Small intestine (tissue), 7 donors: Measurements from ENCODE around the gene TRPV6. TPM values are rescaled to one million over a fixed set of nuclear protein-coding genes. Genes with fewer than 3 reads are reported as not detected.
A peak's percentile ranks its signal among the peaks of the same experiment; 100 is the strongest.

Source experiments
- DNase-seq, 2 donors: peaks; one replicate each; pipeline versions ENCODE4 v3.0.0 to v3.0.0-alpha.2; 2013
- FAIRE-seq: peaks from 2 replicates; lab custom pipeline; 2012; peaks lifted over from hg19 to GRCh38; lab: Jason Lieb, UNC
- H3K27ac ChIP-seq, 3 donors: one replicate each; pipeline ENCODE4 v1.5.1; 2013; ENCODE audit warnings: low read length in 2 of 3, mild to moderate bottlenecking in 2 of 3, control low read depth in 1 of 3, inconsistent platforms in 1 of 3, low read depth in 1 of 3, moderate library complexity in 1 of 3
- H3K27me3 ChIP-seq, 3 donors: one replicate each; pipeline ENCODE4 v1.6.1; 2013; ENCODE audit warnings: low read length in 3 of 3, inconsistent platforms in 1 of 3; ENCODE audit not compliant: control insufficient read depth in 3 of 3, insufficient read depth in 3 of 3
- H3K36me3 ChIP-seq, 3 donors: one replicate each; pipeline ENCODE4 v1.6.1; 2013; ENCODE audit warnings: low read length in 3 of 3, inconsistent platforms in 1 of 3, low read depth in 1 of 3, mild to moderate bottlenecking in 1 of 3, moderate library complexity in 1 of 3; ENCODE audit not compliant: control insufficient read depth in 3 of 3, insufficient read depth in 2 of 3
- H3K4me1 ChIP-seq, 3 donors: one replicate each; pipeline ENCODE4 v1.6.1; 2013; ENCODE audit warnings: low read length in 2 of 3, inconsistent platforms in 1 of 3, low read depth in 1 of 3, mild to moderate bottlenecking in 1 of 3, moderate library complexity in 1 of 3; ENCODE audit not compliant: control insufficient read depth in 3 of 3, insufficient read depth in 2 of 3
- H3K4me3 ChIP-seq, 3 donors: one replicate each; pipeline ENCODE4 v1.5.1; 2013; ENCODE audit warnings: low read length in 3 of 3, control low read depth in 1 of 3, inconsistent platforms in 1 of 3, low read depth in 1 of 3, mild to moderate bottlenecking in 1 of 3, moderate library complexity in 1 of 3
- H3K9me3 ChIP-seq, 2 donors: one replicate each; pipeline ENCODE4 v1.6.1; 2013; ENCODE audit warnings: low read depth in 1 of 2, low read length in 1 of 2; ENCODE audit not compliant: control insufficient read depth in 2 of 2, insufficient read depth in 1 of 2
- WGBS, 3 donors: extraction: QIAGEN DNeasy Blood & Tissue Kit; methylation state at CpG; one replicate each; pipeline ENCODE4 v1.1.7; 2013; 5-methylcytosine and 5-hydroxymethylcytosine counted together
- polyA plus RNA-seq, 4 donors: library from polyadenylated mRNA; stranded (reverse) in 3 of 4; unstranded in 1 of 4; fragments of 200-250 nt in 3 of 4; fragments of 120-200 nt in 1 of 4; gene quantifications; one replicate each; pipeline versions ENCODE4 v1.2.1 to v1.2.3, GENCODE V29; 2013
- donor health status: healthy with polysubstance abuse.
- donor health status: control.
- donor health status: control.
- donor health status: Bipolar disorder and iron deficiency.
- donor health status: healthy.

The TRPV6 gene
- polyA plus RNA-seq, 4 donors, result 0.22 to 27.3 (median 15.9) TPM

DNA sequence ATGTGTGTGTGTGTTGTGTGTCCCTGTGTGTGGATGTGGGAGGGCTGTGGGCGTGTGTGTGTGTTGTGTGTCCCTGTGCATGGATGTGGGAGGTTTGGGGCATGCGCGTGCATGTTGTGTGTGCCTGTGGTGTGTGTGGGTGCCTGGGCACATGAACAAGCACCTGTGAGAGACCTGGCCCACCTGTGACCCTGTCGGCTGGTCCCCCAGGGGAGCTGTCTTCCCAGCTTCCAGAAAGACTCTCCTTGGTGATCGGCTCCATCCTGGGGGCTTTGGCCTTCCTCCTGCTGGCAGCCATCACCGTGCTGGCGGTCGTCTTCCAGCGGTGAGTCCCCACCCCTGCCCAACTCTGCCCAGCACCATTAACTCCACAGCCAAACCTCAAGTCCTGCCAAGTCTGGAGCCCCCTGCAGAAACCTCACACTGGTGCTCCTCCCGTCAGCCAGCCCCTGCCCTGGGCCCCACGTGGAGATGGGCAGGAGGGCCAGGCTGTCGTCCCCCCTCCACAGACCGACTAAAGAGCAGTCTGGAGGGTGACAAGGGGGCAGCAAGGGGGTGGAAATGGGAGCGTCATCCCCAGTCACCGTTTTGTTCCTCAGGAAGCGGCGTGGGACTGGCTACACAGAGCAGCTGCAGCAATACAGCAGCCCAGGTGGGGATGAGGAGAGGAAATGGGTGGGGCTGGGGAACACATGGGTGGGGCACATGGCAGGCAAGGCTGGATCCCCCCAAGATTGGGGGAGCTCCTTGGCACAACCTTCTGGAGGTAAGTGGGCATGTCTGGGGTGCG is 18.0 kb downstream of the TRPV6 start:
- DNase-seq (no peak), FAIRE-seq (no peak)
- WGBS, 3 donors, result 69 to 75% (median 75%) methylated on average over 17 to 18 of the region's 18 CpGs
- no peak overlapping the region for H3K4me3 ChIP-seq
- H3K4me1 ChIP-seq, result peaks cover 0 to 2% (median 0%) of the 10 kb centered on the region in 3 donors
- H3K27ac ChIP-seq, result no peak overlapping the region
- peaks cover 0 to 20% (median 0%) of the 10 kb centered on the region in 3 donors for H3K36me3 ChIP-seq
- no peaks in the 10 kb centered on the region for H3K9me3 ChIP-seq
- no peaks in the 10 kb centered on the region for H3K27me3 ChIP-seq

DNA sequence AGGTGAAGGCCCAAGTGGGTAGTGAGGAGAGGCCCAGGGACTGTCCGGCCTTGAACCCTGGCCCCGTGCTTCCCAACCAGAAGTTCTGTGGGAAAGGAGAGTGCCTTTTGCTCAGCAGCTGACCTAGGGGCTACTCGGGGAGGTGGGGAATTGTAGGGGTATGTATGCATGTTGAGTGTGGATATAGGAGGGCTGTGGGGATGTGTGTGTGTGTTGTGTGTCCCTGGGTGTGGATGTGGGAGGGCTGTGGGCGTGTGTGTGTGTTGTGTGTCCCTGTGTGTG is 18.5 kb downstream of the TRPV6 start:
- H3K27ac ChIP-seq, result no peak overlapping the region
- DNase-seq (no peak), FAIRE-seq (no peak)
- 32 to 63% (median 33%) methylated on average over 4 of the region's 4 CpGs for WGBS, 3 donors
- peaks cover 0 to 2% (median 0%) of the 10 kb centered on the region in 3 donors for H3K4me1 ChIP-seq
- H3K4me3 ChIP-seq, result no peak overlapping the region
- H3K9me3 ChIP-seq, result no peaks in the 10 kb centered on the region
- H3K36me3 ChIP-seq, result peaks cover 0 to 20% (median 0%) of the 10 kb centered on the region in 3 donors
- no peaks in the 10 kb centered on the region for H3K27me3 ChIP-seq

DNA sequence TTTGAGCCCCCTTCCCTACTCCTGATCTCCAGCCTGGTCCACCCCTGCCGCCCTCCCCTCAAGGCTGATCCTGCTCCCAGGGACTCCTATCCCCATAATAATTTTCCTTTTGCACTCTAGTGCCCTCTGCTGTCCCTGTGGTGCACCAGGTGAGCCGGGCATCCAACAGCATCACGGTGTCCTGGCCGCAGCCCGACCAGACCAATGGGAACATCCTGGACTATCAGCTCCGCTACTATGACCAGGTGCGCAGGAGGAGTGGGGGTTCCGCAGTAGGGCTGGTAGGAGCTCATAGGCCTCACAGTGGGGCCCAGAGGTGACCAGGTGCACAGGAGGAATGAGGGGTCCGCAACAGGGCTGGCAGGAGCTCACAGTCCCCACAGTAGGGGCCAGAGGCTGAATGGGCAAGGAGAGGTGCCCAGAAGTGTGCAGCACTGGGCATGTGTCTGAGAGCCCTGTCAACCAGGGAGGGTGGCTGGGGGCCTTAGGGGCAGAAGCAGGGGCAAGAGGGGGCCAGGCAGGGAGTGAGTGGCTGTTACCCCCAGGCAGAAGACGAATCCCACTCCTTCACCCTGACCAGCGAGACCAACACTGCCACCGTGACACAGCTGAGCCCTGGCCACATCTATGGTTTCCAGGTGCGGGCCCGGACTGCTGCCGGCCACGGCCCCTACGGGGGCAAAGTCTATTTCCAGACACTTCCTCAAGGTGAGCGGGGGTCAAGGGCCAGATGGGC is 19.0 kb downstream of the TRPV6 start:
- FAIRE-seq (no peak), DNase-seq (peak; percentile 59 to 61)
- Histone ChIP-seq H3K27me3 (no peaks in the 10 kb centered on the region), H3K4me1 (peaks cover 0 to 2% (median 0%) of the 10 kb centered on the region in 3 donors), H3K36me3 (peaks cover 0 to 17% (median 0%) of the 10 kb centered on the region in 3 donors), H3K4me3 (no peak overlapping the region), H3K27ac (no peak overlapping the region), H3K9me3 (no peaks in the 10 kb centered on the region)
- WGBS, 3 donors, result 20 to 56% (median 48%) methylated on average over 18 of the region's 18 CpGs

DNA sequence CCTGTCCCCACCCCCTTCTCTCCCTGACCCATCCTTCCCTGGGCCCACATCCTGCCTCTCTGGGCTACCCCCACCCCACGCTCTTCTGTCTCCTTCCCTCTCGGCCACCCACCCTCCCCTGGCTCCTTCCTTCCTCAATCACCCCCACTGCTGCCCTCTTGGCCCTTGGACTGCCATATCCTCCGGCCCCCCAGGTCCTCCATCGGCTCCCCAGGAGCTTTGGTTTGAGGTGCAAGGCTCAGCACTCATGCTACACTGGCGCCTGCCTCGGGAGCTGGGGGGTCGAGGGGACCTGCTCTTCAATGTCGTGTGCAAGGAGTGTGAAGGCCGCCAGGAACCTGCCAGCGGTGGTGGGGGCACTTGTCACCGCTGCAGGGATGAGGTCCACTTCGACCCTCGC is 19.8 kb downstream of the TRPV6 start:
- no peak overlapping the region for H3K4me3 ChIP-seq
- peaks cover 0 to 9% (median 0%) of the 10 kb centered on the region in 3 donors for H3K36me3 ChIP-seq
- DNase-seq, result no peak
- H3K4me1 ChIP-seq, result peaks cover 0 to 2% (median 0%) of the 10 kb centered on the region in 3 donors
- no peaks in the 10 kb centered on the region for H3K9me3 ChIP-seq
- no peak overlapping the region for H3K27ac ChIP-seq
- 59 to 67% (median 65%) methylated on average over 13 of the region's 13 CpGs for WGBS, 3 donors
- no peak for FAIRE-seq
- H3K27me3 ChIP-seq, result no peaks in the 10 kb centered on the region

DNA sequence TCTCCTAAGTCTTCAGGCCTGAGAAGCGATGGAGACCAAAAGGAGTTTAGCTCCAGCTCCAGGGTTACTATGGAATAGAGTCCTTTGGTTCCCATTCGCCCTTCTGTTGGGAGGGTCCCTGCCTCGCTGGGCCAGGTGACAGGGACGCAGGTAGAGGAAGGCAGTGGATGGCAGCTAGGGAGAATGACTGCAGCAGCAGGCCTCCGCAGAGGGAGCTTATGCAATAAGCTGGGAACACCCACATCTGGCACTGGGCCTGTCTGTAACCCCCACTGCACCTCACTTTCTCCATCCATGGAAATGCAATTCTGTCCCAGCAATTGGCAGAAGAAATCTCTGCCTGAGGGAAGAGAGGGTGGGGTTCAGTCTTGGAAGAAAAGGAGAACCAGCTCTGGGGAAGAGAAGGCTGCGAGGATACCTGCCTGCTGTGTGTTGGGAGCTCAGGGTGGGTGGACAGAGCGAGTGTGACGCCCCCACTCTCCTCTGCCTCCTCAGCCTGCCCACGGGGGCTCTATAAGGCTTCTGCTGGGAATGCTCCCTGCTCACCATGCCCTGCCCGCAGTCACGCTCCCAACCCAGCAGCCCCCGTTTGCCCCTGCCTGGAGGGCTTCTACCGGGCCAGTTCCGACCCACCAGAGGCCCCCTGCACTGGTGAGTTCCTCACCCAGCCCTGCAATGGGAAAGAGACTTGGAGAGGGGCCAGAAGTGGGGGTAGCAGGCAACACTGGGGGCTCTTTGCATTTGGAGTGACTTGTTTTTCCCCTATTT is 20.4 kb downstream of the TRPV6 start:
- DNase-seq, result no peak
- H3K27me3 ChIP-seq, result no peaks in the 10 kb centered on the region
- H3K27ac ChIP-seq, result no peak overlapping the region
- no peaks in the 10 kb centered on the region for H3K9me3 ChIP-seq
- 81 to 88% (median 83%) methylated on average over 14 of the region's 14 CpGs for WGBS, 3 donors
- FAIRE-seq, result no peak
- H3K4me1 ChIP-seq, result peaks cover 0 to 2% (median 0%) of the 10 kb centered on the region in 3 donors
- H3K36me3 ChIP-seq, result peaks cover 0 to 6% (median 0%) of the 10 kb centered on the region in 3 donors
- no peak overlapping the region for H3K4me3 ChIP-seq

DNA sequence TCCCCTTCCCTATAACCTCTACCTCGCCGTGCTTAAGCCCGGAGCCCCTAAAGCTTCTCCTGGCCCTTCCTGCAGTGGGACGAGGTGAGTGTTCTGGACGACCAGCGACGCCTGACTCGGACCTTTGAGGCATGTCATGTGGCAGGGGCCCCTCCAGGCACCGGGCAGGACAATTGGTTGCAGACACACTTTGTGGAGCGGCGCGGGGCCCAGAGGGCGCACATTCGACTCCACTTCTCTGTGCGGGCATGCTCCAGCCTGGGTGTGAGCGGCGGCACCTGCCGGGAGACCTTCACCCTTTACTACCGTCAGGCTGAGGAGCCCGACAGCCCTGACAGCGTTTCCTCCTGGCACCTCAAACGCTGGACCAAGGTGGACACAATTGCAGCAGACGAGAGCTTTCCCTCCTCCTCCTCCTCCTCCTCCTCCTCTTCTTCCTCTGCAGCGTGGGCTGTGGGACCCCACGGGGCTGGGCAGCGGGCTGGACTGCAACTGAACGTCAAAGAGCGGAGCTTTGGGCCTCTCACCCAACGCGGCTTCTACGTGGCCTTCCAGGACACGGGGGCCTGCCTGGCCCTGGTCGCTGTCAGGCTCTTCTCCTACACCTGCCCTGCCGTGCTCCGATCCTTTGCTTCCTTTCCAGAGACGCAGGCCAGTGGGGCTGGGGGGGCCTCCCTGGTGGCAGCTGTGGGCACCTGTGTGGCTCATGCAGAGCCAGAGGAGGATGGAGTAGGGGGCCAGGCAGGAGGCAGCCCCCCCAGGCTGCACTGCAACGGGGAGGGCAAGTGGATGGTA is 21.5 kb downstream of the TRPV6 start:
- Histone ChIP-seq H3K4me1 (peaks cover 0 to 2% (median 0%) of the 10 kb centered on the region in 3 donors), H3K36me3 (peaks cover 0 to 4% (median 0%) of the 10 kb centered on the region in 3 donors), H3K27me3 (no peaks in the 10 kb centered on the region), H3K9me3 (no peaks in the 10 kb centered on the region), H3K27ac (no peak overlapping the region), H3K4me3 (no peak overlapping the region)
- WGBS, 3 donors, result 85 to 92% (median 89%) methylated on average over 36 to 37 of the region's 37 CpGs
- DNase-seq (no peak), FAIRE-seq (no peak)

DNA sequence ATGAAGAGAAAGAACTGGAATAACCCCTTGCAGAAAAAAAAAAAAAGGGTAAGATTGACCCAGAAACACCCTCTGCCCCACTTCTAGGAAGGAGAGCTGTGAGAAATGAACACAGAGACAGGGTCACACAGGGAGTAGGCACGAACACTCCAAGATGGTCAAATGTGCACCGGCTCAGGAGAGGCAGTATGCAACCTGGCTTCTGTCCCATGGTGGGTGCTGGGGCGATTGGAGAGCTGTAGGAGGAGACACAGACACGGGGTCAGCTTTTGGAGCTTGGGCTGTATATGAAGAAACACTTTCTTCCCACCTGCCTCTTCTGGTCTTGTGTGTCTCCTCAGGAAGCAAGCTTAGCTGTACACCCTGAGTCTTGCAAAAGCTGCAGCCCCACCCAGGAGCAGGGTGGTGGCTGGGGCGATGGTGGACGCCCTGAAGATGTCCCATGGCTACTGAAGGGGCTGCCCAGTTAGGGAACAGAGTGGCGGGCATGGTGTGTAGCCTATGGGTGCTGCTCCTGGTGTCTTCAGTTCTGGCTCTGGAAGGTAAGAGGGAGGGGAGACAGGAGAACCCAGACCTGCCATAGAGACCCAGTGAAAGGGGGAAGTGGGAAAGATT is 22.7 kb downstream of the TRPV6 start:
- H3K4me1 ChIP-seq, result peaks cover 0 to 2% (median 0%) of the 10 kb centered on the region in 3 donors
- no peaks in the 10 kb centered on the region for H3K9me3 ChIP-seq
- DNase-seq, result no peak
- no peak for FAIRE-seq
- no peaks in the 10 kb centered on the region for H3K27me3 ChIP-seq
- no peak overlapping the region for H3K27ac ChIP-seq
- H3K4me3 ChIP-seq, result no peak overlapping the region
- H3K36me3 ChIP-seq, result peaks cover 0 to 4% (median 0%) of the 10 kb centered on the region in 3 donors
- WGBS, 3 donors, result 87 to 91% (median 89%) methylated on average over 7 of the region's 7 CpGs
